ENCODE data around the gene MMUT. TPM values are rescaled to one million over a fixed set of nuclear protein-coding genes. Genes with fewer than 3 reads are reported as not detected.
"Not testable (repeated sequence)": the region's sequence is repeated elsewhere in the genome, so short reads cannot be mapped to it uniquely, and the experiment has no call there.

MMUT gene
- total RNA-seq, 1 experiment from 2014 or later: 17.5 TPM

- BruUV-seq (replicated peaks): no TSS peak
- TF ChIP-seq CTCF (conservative IDR thresholded peaks at IDR 0.05): peak; percentile 93
- no peak for TF ChIP-seq EZH2 (IDR thresholded peaks at IDR 0.05; ENCODE audit: low read depth)
- no peaks in the 10 kb centered on the region for H3K27me3 ChIP-seq (ENCODE audit: insufficient read depth, low read depth)
- peak overlapping the region; percentile 11; the same call in 1 of the 2 replicates for H2AFZ ChIP-seq
- H3K9me3 ChIP-seq (ENCODE audit: insufficient read depth, low read depth): no peaks in the 10 kb centered on the region; the same call in 1 of the 2 replicates
- H3F3A ChIP-seq (ENCODE audit: insufficient read depth, low read depth): no peaks in the 10 kb centered on the region
- no peaks in the 10 kb centered on the region for H3K9me2 ChIP-seq (ENCODE audit: insufficient read depth)
- H3K4me1 ChIP-seq (replicated peaks; ENCODE audit: insufficient read depth): peaks cover 5% of the 10 kb centered on the region; the same call in 1 of the 2 replicates
- intact Hi-C loops (cut with micrococcal nuclease; ENCODE audit: unreplicated experiment): loop anchor here (5.0 to 10.0 kb wide), 3 partner anchors 585 to 1323 kb away; no protein-coding TSS in a partner anchor
- POLR2A ChIA-PET (ENCODE audit: unreplicated experiment): no interaction called here
- peak in 1 of 2 experiments; percentile 64 for DNase-seq
- no peaks in the 10 kb centered on the region for H3K79me2 ChIP-seq (ENCODE audit: low read depth)
- H3K4me2 ChIP-seq: no peak overlapping the region
- H3K4me3 ChIP-seq: no peak overlapping the region
- CTCF ChIA-PET: interaction anchor here (0.5 to 1.7 kb wide), 5 partner anchors 212 to 1749 kb away, joined by 3 to 7 read pairs (median 5); no protein-coding TSS in a partner anchor
- no peak overlapping the region for H3K27ac ChIP-seq
- no peaks in the 10 kb centered on the region for H3K36me3 ChIP-seq (ENCODE audit: low read depth)
- no peaks in the 10 kb centered on the region for H4K20me1 ChIP-seq (ENCODE audit: insufficient read depth)
Measured at GRCh38 chr6:49409951-49410542, 53.0 kb downstream of the MMUT start.

GRCh38 chr6:49406250-49406970 is 56.6 kb downstream of the MMUT start:
- Histone ChIP-seq H3K4me3 (no peak overlapping the region), H3K79me2 (ENCODE audit: low read depth) (no peaks in the 10 kb centered on the region), H3K4me1 (replicated peaks; ENCODE audit: insufficient read depth) (peaks cover 5% of the 10 kb centered on the region; the same call in 1 of the 2 replicates), H3F3A (ENCODE audit: insufficient read depth, low read depth) (no peaks in the 10 kb centered on the region), H4K20me1 (ENCODE audit: insufficient read depth) (no peaks in the 10 kb centered on the region), H3K36me3 (ENCODE audit: low read depth) (no peaks in the 10 kb centered on the region), H3K27me3 (ENCODE audit: insufficient read depth, low read depth) (no peaks in the 10 kb centered on the region), H2AFZ (no peak overlapping the region), H3K9me3 (ENCODE audit: insufficient read depth, low read depth) (no peaks in the 10 kb centered on the region; the same call in 1 of the 2 replicates), H3K9me2 (ENCODE audit: insufficient read depth) (0 out of 2 replicates have a peak, but pooled peaks cover 4% of the 10 kb centered on the region), H3K4me2 (no peak overlapping the region), H3K27ac (no peak overlapping the region)
- POLR2A ChIA-PET (ENCODE audit: unreplicated experiment): no interaction called here
- CTCF ChIA-PET: no interaction called here
- intact Hi-C loops (cut with micrococcal nuclease; ENCODE audit: unreplicated experiment): no loop called here
- no peak for DNase-seq
- TF ChIP-seq CTCF (conservative IDR thresholded peaks at IDR 0.05): no peak
- TF ChIP-seq EZH2 (IDR thresholded peaks at IDR 0.05; ENCODE audit: low read depth): no peak
- BruUV-seq (replicated peaks): no TSS peak

- Histone ChIP-seq H3K9me3 (ENCODE audit: insufficient read depth, low read depth) (no peaks in the 10 kb centered on the region; the same call in 1 of the 2 replicates), H3K27me3 (ENCODE audit: insufficient read depth, low read depth) (no peaks in the 10 kb centered on the region), H3K4me3 (no peak overlapping the region), H3K4me1 (replicated peaks; ENCODE audit: insufficient read depth) (no peaks in the 10 kb centered on the region), H3K4me2 (no peak overlapping the region), H3F3A (ENCODE audit: insufficient read depth, low read depth) (no peaks in the 10 kb centered on the region), H4K20me1 (ENCODE audit: insufficient read depth) (no peaks in the 10 kb centered on the region), H3K9me2 (ENCODE audit: insufficient read depth) (0 out of 2 replicates have a peak, but pooled peaks cover 4% of the 10 kb centered on the region), H3K27ac (no peak overlapping the region), H3K79me2 (ENCODE audit: low read depth) (no peaks in the 10 kb centered on the region), H2AFZ (no peak overlapping the region), H3K36me3 (ENCODE audit: low read depth) (no peaks in the 10 kb centered on the region)
- no peak for DNase-seq
- CTCF ChIA-PET: no interaction called here
- intact Hi-C loops (cut with micrococcal nuclease; ENCODE audit: unreplicated experiment): no loop called here
- TF ChIP-seq CTCF (conservative IDR thresholded peaks at IDR 0.05) (no peak), EZH2 (IDR thresholded peaks at IDR 0.05; ENCODE audit: low read depth) (no peak)
- POLR2A ChIA-PET (ENCODE audit: unreplicated experiment): no interaction called here
- no TSS peak for BruUV-seq (replicated peaks)
Measured at GRCh38 chr6:49401063-49401462, 62.0 kb downstream of the MMUT start.

- H3K4me3 ChIP-seq: peak overlapping the region; percentile 50; the same call in 1 of the 2 replicates
- H3K27me3 ChIP-seq (ENCODE audit: insufficient read depth, low read depth); H3K4me1 ChIP-seq (replicated peaks; ENCODE audit: insufficient read depth); H3K9me3 ChIP-seq (ENCODE audit: insufficient read depth, low read depth); H3F3A ChIP-seq (ENCODE audit: insufficient read depth, low read depth); intact Hi-C loops (cut with micrococcal nuclease; ENCODE audit: unreplicated experiment); BruUV-seq (replicated peaks); H3K79me2 ChIP-seq (ENCODE audit: low read depth); H4K20me1 ChIP-seq (ENCODE audit: insufficient read depth); H3K9me2 ChIP-seq (ENCODE audit: insufficient read depth); CTCF ChIA-PET; H3K36me3 ChIP-seq (ENCODE audit: low read depth): not testable (repeated sequence)
- H3K4me2 ChIP-seq: peak overlapping the region; percentile 55
- H2AFZ ChIP-seq: peak overlapping the region; percentile 69
- DNase-seq: peak in 1 of 2 experiments; percentile 48
- peak overlapping the region; percentile 29; the same call in 1 of the 2 replicates for H3K27ac ChIP-seq
- POLR2A ChIA-PET (ENCODE audit: unreplicated experiment): interaction anchor here (0.6 kb wide), 1 partner anchor 1289 kb away, joined by 3 read pairs; no protein-coding TSS in a partner anchor
Measured at GRCh38 chr6:49386667-49387508, 76.2 kb downstream of the MMUT start.

Data from PC-9 (cell line).